Stimulated activated memory B cell treated with anti-CD40 and anti-IgM and Interleukin-4, amounts not matched to agents 10 μg/mL and 1 μg/mL and 100 μg/mL, for 72 hours (primary cell): ENCODE results near the gene AHDC1.
"Not testable (repeated sequence)": the region's sequence is repeated elsewhere in the genome, so short reads cannot be mapped to it uniquely, and the experiment has no call there.

Source experiments
- ATAC-seq: fragments of 150-1000 bp; cut with Tn5 transposase; 2 replicates; pipeline ENCODE4 v1.10.0; 2021
- H3K27ac Mint-ChIP-seq: one replicate; pipeline ENCODE4 v1.8.0; 2022; ENCODE audit warnings: mild to moderate bottlenecking, mixed read lengths
- H3K27me3 Mint-ChIP-seq: one replicate; pipeline ENCODE4 v1.8.0; 2022; ENCODE audit warnings: mixed read lengths
- H3K36me3 Mint-ChIP-seq: one replicate; pipeline ENCODE4 v1.8.0; 2022; ENCODE audit warnings: mixed read lengths
- H3K4me1 Mint-ChIP-seq: one replicate; pipeline ENCODE4 v1.8.0; 2022; ENCODE audit warnings: mixed read lengths
- H3K4me3 Mint-ChIP-seq: one replicate; pipeline ENCODE4 v1.8.0; 2022; ENCODE audit warnings: mild to moderate bottlenecking, moderate library complexity, mixed read lengths
- H3K9me3 Mint-ChIP-seq: one replicate; pipeline ENCODE4 v1.8.0; 2022; ENCODE audit warnings: mixed read lengths

The AHDC1 gene

DNA sequence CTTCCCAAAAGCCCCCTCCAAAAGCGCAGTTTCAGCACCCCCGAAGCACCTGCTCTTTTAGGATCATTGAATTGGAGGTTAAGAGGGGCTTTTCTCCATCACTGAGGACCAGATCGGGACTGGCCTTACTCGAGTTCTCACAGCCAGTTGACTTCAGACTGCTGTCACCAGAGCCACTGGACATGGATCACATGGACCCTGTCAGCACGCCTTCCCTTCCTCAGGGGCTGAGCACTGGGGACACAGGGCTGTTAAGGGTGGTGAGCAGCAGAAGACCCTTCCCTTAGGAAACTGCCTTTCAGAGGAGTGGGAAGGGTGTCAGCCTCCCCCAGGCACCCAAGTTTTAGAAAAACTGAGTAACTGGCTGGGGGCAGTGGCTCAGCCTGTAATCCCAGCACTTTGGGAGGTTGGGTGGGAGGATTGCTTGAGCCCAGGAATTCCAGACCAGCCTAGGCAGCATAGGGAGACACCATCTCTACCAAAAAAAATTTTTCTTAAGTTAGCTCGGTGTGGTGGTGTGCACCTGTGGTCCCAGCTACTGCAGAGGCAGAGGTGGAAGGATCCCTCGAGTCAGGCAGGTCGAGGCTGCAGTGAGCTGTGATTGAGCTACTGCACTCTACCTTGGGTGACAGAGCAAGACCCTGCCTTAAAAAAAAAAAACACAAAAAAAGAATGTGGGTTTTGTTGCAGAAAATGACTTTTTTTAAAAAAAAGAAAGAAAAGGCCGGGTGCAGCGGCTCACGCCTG lies 31.6 kb upstream of the AHDC1 start:
- no peak for ATAC-seq
- Mint-ChIP-seq H3K27me3 (no peaks in the 10 kb centered on the region), H3K4me3 (peak overlapping the region; percentile 59), H3K9me3 (no peaks in the 10 kb centered on the region), H3K4me1 (peaks cover 65% of the 10 kb centered on the region), H3K27ac (peak overlapping the region; percentile 85), H3K36me3 (no peaks in the 10 kb centered on the region)

DNA sequence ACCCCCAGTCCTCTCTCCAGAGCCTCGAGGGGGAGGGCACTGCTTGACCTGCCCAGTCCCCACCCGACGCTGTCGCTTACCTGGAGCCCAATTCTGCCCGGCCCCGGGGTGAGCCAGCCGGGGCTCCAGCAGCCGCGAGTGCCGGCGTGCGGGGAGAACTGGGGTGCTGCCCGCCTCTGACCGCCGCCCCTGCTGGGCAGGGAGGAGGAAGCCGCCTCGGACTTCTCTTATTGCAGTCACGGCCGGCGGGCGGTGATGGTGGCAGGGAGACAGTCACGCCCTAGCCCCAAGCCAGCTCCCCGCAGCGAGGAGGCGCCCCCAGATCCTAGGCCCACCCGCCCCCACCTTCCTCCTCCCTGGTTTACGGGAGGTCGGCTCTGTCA lies 31.0 kb upstream of the AHDC1 start, which contains the start of gene FGR:
Gene FGR (minus strand): TSS at position 201 of the 383 bp plus-strand sequence. CDS start 11,269 bp downstream, outside the sequence.
- H3K27ac Mint-ChIP-seq = peak within 1 kb of the TSS; percentile 85
- no peaks in the 10 kb centered on the region for H3K9me3 Mint-ChIP-seq
- no peaks in the 10 kb centered on the region for H3K27me3 Mint-ChIP-seq
- H3K36me3 Mint-ChIP-seq = no peaks in the 10 kb centered on the region
- peaks cover 71% of the 10 kb centered on the region for H3K4me1 Mint-ChIP-seq
- ATAC-seq = no peak
- peak within 1 kb of the TSS; percentile 81 for H3K4me3 Mint-ChIP-seq

- Mint-ChIP-seq H3K27me3 (no peaks in the 10 kb centered on the region), H3K36me3 (no peaks in the 10 kb centered on the region), H3K27ac (peak overlapping the region; percentile 85), H3K4me1 (peaks cover 73% of the 10 kb centered on the region), H3K9me3 (no peaks in the 10 kb centered on the region), H3K4me3 (peak overlapping the region; percentile 81)
- no peak for ATAC-seq
Measured at GRCh38 chr1:27634177-27634984, 30.4 kb upstream of the AHDC1 start.

- Mint-ChIP-seq H3K27me3 (no peaks in the 10 kb centered on the region), H3K27ac (peak overlapping the region; percentile 88), H3K4me1 (peaks cover 80% of the 10 kb centered on the region), H3K9me3 (no peaks in the 10 kb centered on the region), H3K4me3 (peak overlapping the region; percentile 44), H3K36me3 (no peaks in the 10 kb centered on the region)
- ATAC-seq = no peak
Measured at GRCh38 chr1:27633640-27634176, 29.8 kb upstream of the AHDC1 start.

- H3K36me3 Mint-ChIP-seq = no peaks in the 10 kb centered on the region
- no peak for ATAC-seq
- H3K4me3 Mint-ChIP-seq = peak overlapping the region; percentile 44
- H3K27me3 Mint-ChIP-seq = no peaks in the 10 kb centered on the region
- H3K9me3 Mint-ChIP-seq = no peaks in the 10 kb centered on the region
- peak overlapping the region; percentile 88 for H3K27ac Mint-ChIP-seq
- H3K4me1 Mint-ChIP-seq = peaks cover 84% of the 10 kb centered on the region
Measured at GRCh38 chr1:27633298-27633610, 29.3 kb upstream of the AHDC1 start.

DNA sequence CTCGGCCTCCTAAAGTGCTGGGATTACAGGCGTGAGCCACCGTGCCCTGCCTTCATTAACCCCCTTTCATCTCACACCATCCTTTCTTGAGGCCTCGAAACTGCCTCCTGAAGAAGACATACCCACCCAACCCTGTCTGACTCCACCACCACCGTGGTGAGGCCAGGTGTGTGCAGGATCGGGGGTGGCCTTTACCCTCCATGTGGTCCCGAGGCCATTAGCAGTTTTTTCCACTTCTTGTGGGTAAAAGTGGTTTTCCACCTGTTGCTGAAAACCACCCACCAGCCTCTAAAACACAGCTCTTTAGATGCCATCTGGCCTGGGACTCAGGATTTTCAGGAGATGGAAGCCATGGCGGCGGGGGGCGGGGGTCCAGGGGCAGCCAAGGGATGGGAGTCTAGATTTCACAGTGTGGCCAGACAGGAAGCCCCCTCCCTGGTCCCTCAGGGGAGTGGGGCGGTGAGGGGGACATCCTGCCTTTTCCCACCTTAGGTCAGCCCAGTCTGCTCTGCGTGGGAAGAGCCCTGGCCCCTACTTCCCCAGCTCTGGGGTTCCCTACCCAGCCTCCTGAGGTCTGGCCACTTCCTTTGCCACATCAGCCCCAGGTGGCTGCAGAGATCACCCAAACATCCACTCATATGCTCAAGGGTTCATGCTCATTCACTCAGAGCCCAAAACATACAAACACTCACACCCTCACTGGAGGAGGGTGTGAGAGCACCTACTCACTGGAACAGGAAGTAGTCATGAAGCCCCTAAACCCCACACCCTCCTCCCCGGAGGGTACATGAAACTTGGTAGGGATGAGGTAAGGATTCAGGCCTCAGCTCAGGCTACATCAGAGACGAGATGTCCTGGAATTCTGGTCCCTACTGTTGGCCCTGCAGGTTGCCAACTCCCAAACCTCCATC lies 28.7 kb upstream of the AHDC1 start:
- H3K36me3 Mint-ChIP-seq = no peaks in the 10 kb centered on the region

GRCh38 chr1:27630859-27631491 lies 27.0 kb upstream of the AHDC1 start:
- Mint-ChIP-seq H3K4me3 (peak overlapping the region; percentile 30), H3K9me3 (no peaks in the 10 kb centered on the region), H3K27ac (peak overlapping the region; percentile 88), H3K4me1 (peaks cover 78% of the 10 kb centered on the region), H3K36me3 (no peaks in the 10 kb centered on the region), H3K27me3 (no peaks in the 10 kb centered on the region)
- ATAC-seq = peak; percentile 49

More for the DNA sequence above, 28.7 kb upstream of the AHDC1 start:
- H3K4me1 Mint-ChIP-seq = peaks cover 79% of the 10 kb centered on the region
- H3K9me3 Mint-ChIP-seq = no peaks in the 10 kb centered on the region
- peak; percentile 73 for ATAC-seq
- peak overlapping the region; percentile 59 for H3K4me3 Mint-ChIP-seq
- H3K27ac Mint-ChIP-seq = peak overlapping the region; percentile 88
- H3K27me3 Mint-ChIP-seq = no peaks in the 10 kb centered on the region

DNA sequence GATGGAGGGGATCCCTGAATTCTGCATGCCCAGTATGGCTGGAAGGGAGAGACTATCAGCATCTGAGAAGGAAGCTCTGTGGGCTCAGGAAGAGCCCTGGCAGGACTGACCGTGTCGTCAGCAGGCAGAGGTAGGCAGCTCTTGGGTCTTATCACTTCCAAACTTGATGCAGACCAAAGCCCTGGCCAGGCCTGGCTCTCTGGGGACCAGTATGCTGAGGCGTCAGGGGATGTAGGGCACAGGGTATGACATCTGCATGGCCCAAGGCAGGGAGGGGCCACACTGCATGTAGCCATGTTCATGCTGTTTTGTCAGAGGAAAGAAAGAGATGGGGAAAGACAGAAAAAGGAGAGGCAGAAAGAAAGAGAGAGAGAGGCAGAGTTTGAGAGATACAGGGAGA lies 24.8 kb upstream of the AHDC1 start:
- no peak for ATAC-seq
- Mint-ChIP-seq H3K4me1 (peaks cover 67% of the 10 kb centered on the region), H3K4me3 (peak overlapping the region; percentile 8)

GRCh38 chr1:27627733-27628132 lies 23.8 kb upstream of the AHDC1 start:
- not testable (repeated sequence) for ATAC-seq, H3K36me3 Mint-ChIP-seq
- H3K4me1 Mint-ChIP-seq = peaks cover 65% of the 10 kb centered on the region

More for the DNA sequence above, 24.8 kb upstream of the AHDC1 start:
- no peaks in the 10 kb centered on the region for H3K9me3 Mint-ChIP-seq
- H3K27me3 Mint-ChIP-seq = no peaks in the 10 kb centered on the region
- H3K36me3 Mint-ChIP-seq = no peaks in the 10 kb centered on the region
- H3K27ac Mint-ChIP-seq = peak overlapping the region; percentile 69

GRCh38 chr1:27627061-27627460 lies 23.1 kb upstream of the AHDC1 start:
- H3K27ac Mint-ChIP-seq = no peak overlapping the region
- H3K4me3 Mint-ChIP-seq = no peak overlapping the region
- H3K4me1 Mint-ChIP-seq = peaks cover 59% of the 10 kb centered on the region
- H3K27me3 Mint-ChIP-seq = no peaks in the 10 kb centered on the region
- no peak for ATAC-seq
- H3K36me3 Mint-ChIP-seq = no peaks in the 10 kb centered on the region
- no peaks in the 10 kb centered on the region for H3K9me3 Mint-ChIP-seq

More at GRCh38 chr1:27627733-27628132, 23.8 kb upstream of the AHDC1 start:
- H3K27me3 Mint-ChIP-seq, H3K27ac Mint-ChIP-seq, H3K9me3 Mint-ChIP-seq, H3K4me3 Mint-ChIP-seq: not testable (repeated sequence)

- Mint-ChIP-seq H3K4me1 (peaks cover 51% of the 10 kb centered on the region), H3K36me3 (no peaks in the 10 kb centered on the region), H3K4me3 (peak overlapping the region; percentile 67), H3K27ac (no peak overlapping the region), H3K9me3 (no peaks in the 10 kb centered on the region), H3K27me3 (no peaks in the 10 kb centered on the region)
- ATAC-seq = peak; percentile 11
Measured at GRCh38 chr1:27626031-27626935, 22.3 kb upstream of the AHDC1 start.

- Mint-ChIP-seq H3K27me3 (no peaks in the 10 kb centered on the region), H3K27ac (no peak overlapping the region), H3K4me3 (no peak overlapping the region), H3K4me1 (peaks cover 38% of the 10 kb centered on the region), H3K9me3 (no peaks in the 10 kb centered on the region), H3K36me3 (no peaks in the 10 kb centered on the region)
- ATAC-seq = no peak
Measured at GRCh38 chr1:27624467-27625178, 20.7 kb upstream of the AHDC1 start.
